22Rv1 (cell line): ENCODE results near the gene BTG1.

Experiments
- CTCF ChIP-seq: fragments of 450-650 bp; IDR thresholded peaks from 2 replicates; pipeline ENCODE4 v1.5.1; 2017; ENCODE audit warnings: mild to moderate bottlenecking
- ZFX ChIP-seq: fragments of 450-650 bp; IDR thresholded peaks from 2 replicates; pipeline ENCODE4 v1.6.1; 2017; ENCODE audit warnings: antibody characterized with exemption, borderline replicate concordance

- TF ChIP-seq CTCF = no peak
- TF ChIP-seq ZFX = no peak
These were observed 47.4 kb upstream of the BTG1 start for GRCh38 chr12:92193063-92193462.
